ENCODE measurements around the gene ZNF664. TPM values are rescaled to one million over a fixed set of nuclear protein-coding genes. Genes with fewer than 3 reads are reported as not detected.

The ZNF664 gene
- total RNA-seq, 6 donors from 2014 or later = 49.1 to 112 (median 91.8) TPM

DNA sequence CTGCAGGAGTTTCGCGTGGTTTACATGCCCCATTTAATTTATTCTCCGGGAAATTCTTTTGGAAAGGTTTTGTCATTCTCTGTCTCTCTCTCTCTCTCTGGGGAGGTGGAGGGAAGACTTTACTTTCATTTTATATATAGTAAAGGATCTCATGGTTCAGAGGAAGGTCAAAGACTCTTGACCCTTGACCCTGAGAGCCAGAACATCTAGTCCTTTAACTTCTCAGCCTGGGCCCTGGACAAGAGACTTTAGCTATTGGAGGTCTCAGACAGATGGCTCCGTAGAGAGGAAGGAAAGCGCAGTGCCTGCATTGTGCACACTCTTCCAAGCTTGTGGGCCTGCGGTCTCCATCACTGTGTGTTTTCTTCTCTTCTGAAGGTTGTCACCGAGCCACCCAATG, 44.1 kb upstream of the ZNF664 start:
- H3K4me3 ChIP-seq = no peak overlapping the region
- TF ChIP-seq POLR2A (IDR thresholded peaks at IDR 0.05) (no peak), POLR2AphosphoS5 (IDR thresholded peaks at IDR 0.05) (no peak), EP300 (IDR thresholded peaks at IDR 0.05) (no peak)
- TF ChIP-seq, protein P1, sequence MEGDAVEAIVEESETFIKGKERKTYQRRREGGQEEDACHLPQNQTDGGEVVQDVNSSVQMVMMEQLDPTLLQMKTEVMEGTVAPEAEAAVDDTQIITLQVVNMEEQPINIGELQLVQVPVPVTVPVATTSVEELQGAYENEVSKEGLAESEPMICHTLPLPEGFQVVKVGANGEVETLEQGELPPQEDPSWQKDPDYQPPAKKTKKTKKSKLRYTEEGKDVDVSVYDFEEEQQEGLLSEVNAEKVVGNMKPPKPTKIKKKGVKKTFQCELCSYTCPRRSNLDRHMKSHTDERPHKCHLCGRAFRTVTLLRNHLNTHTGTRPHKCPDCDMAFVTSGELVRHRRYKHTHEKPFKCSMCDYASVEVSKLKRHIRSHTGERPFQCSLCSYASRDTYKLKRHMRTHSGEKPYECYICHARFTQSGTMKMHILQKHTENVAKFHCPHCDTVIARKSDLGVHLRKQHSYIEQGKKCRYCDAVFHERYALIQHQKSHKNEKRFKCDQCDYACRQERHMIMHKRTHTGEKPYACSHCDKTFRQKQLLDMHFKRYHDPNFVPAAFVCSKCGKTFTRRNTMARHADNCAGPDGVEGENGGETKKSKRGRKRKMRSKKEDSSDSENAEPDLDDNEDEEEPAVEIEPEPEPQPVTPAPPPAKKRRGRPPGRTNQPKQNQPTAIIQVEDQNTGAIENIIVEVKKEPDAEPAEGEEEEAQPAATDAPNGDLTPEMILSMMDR (IDR thresholded peaks at IDR 0.05) = no peak
- H3K27ac ChIP-seq = no peak overlapping the region
- ATAC-seq (ENCODE audit: low FRiP score in 2 of 2) (no peak), DNase-seq (no peak)
- H3K9me3 ChIP-seq = no peaks in the 10 kb centered on the region
- H3K4me1 ChIP-seq = no peaks in the 10 kb centered on the region
- WGBS, 2 donors = 85 to 87% methylated on average over 7 of the region's 7 CpGs
- no peaks in the 10 kb centered on the region for H3K36me3 ChIP-seq
- H3K27me3 ChIP-seq = no peaks in the 10 kb centered on the region

DNA sequence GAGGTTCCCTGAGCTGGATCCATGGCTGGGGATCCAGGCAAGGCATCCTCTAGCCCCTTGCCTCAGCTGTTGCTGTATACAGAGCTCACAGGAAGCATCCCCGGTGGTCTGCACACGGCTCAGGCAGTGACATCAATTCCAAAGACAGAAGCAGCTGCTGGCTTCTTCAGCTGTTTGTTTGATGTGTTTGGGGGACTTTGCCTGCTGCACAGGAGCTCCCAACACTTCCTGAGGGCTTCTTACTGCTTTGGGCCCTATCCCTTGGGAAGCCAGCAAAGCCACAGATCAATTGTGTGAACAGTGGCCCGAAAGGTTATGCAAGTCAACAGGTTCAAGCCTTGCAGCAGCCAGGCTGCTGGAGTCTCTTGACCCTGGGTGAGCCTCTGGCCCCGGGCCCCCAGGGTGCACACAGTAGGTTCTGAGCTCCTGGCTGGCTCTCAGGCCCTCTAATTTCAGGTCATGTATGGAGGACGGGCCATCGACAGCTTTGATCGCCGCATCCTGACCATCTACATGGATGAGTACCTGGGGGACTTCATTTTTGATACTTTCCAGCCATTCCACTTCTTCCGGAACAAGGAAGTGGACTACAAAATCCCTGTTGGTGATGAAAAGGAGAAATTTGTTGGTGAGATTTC, 43.0 kb upstream of the ZNF664 start:
- no peak overlapping the region for H3K27ac ChIP-seq
- H3K9me3 ChIP-seq = no peaks in the 10 kb centered on the region
- DNase-seq (no peak), ATAC-seq (ENCODE audit: low FRiP score in 2 of 2) (no peak)
- 88 to 89% methylated on average over 7 to 9 of the region's 9 CpGs for WGBS, 2 donors
- no peak overlapping the region for H3K4me3 ChIP-seq
- no peaks in the 10 kb centered on the region for H3K27me3 ChIP-seq
- peaks cover 0 to 9% (median 5%) of the 10 kb centered on the region in 4 donors for H3K4me1 ChIP-seq
- TF ChIP-seq POLR2A (IDR thresholded peaks at IDR 0.05) (no peak), EP300 (IDR thresholded peaks at IDR 0.05) (no peak), POLR2AphosphoS5 (IDR thresholded peaks at IDR 0.05) (no peak)
- TF ChIP-seq, protein P1 (IDR thresholded peaks at IDR 0.05) = no peak
- peaks cover 0 to 7% (median 0%) of the 10 kb centered on the region in 4 donors for H3K36me3 ChIP-seq

DNA sequence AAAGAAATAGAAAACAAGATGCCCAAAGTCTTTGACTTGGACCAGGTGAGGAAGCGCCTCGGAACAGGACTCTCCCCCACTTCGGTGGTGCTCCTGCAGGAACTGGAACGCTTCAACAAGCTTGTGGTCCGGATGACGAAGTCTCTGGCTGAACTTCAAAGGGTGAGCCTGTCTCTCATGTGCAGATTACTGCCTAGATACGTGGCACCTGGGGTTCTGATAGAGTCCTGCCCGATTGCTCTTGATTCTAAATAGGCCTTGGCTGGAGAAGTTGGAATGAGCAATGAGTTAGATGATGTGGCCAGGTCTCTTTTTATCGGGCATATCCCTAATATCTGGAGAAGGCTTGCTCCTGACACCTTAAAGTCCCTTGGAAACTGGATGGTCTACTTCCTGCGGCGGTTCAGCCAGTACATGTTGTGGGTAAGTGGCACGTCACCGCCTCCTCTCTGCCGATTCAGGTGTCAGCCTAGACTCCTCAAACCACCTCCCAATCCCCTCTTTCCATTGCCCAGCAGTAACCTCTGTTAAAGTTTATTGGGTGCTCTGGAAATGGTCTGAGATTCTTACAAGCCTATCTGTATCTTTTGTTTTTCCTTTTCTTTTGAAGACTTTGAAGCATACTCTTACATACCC, 41.2 kb upstream of the ZNF664 start:
- TF ChIP-seq POLR2A (IDR thresholded peaks at IDR 0.05) (no peak), POLR2AphosphoS5 (IDR thresholded peaks at IDR 0.05) (no peak), EP300 (IDR thresholded peaks at IDR 0.05) (no peak)
- TF ChIP-seq, protein P1 (IDR thresholded peaks at IDR 0.05) = no peak
- peaks cover 0 to 20% (median 11%) of the 10 kb centered on the region in 4 donors for H3K4me1 ChIP-seq
- H3K27ac ChIP-seq = no peak overlapping the region
- 57 to 78% methylated on average over 14 of the region's 14 CpGs for WGBS, 2 donors
- DNase-seq = peak in 1 of 2 donors; percentile 56
- H3K4me3 ChIP-seq = no peak overlapping the region
- no peaks in the 10 kb centered on the region for H3K27me3 ChIP-seq
- H3K36me3 ChIP-seq = peaks cover 0 to 18% (median 5%) of the 10 kb centered on the region in 4 donors
- no peak for ATAC-seq (ENCODE audit: low FRiP score in 2 of 2)
- no peaks in the 10 kb centered on the region for H3K9me3 ChIP-seq

DNA sequence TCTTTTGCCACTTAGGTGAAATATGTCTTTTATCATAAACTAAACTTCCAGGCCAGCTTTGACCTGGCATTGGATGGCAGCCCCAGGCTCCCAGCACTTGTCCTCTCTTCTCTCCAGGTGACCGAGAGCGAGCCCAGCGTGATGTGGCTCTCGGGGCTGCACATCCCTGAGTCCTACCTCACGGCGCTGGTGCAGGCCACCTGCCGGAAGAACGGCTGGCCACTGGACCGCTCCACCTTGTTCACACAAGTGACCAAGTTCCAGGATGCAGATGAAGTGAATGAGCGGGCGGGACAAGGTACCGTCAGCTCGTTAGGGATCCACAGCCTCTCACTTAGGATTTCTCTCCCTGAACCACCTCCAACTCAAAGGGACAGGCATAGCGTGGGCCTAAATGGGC, 39.8 kb upstream of the ZNF664 start:
- TF ChIP-seq POLR2A (IDR thresholded peaks at IDR 0.05) (no peak), POLR2AphosphoS5 (IDR thresholded peaks at IDR 0.05) (no peak), EP300 (IDR thresholded peaks at IDR 0.05) (no peak)
- TF ChIP-seq, protein P1 (IDR thresholded peaks at IDR 0.05) = no peak
- Histone ChIP-seq H3K27me3 (no peaks in the 10 kb centered on the region), H3K27ac (no peak overlapping the region), H3K4me3 (no peak overlapping the region), H3K4me1 (peaks cover 7 to 30% (median 20%) of the 10 kb centered on the region in 4 donors), H3K9me3 (no peaks in the 10 kb centered on the region), H3K36me3 (peaks cover 0 to 25% (median 12%) of the 10 kb centered on the region in 4 donors)
- DNase-seq (no peak), ATAC-seq (ENCODE audit: low FRiP score in 2 of 2) (no peak)
- WGBS, 2 donors = 88 to 96% methylated on average over 13 to 14 of the region's 14 CpGs

Measured in upper lobe of left lung (tissue), 6 donors.